Stimulated activated CD4-positive, alpha-beta T cell treated with anti-CD3 and anti-CD28 coated beads, Interleukin-2, amount 100 ng/mL, for 4 hours (primary cell): ENCODE measurements around the gene WDR73.

Source experiments
- DNase-seq: peaks from one replicate; pipeline ENCODE4 v3.0.0-alpha.2; 2020; ENCODE audit warnings: low read depth

The WDR73 gene

GRCh38 chr15:84611631-84612030 lies 42.5 kb downstream of the WDR73 start:
- DNase-seq = no peak

GRCh38 chr15:84609818-84610525 lies 44.1 kb downstream of the WDR73 start:
- no peak for DNase-seq

GRCh38 chr15:84608707-84609284 lies 45.3 kb downstream of the WDR73 start:
- no peak for DNase-seq

- DNase-seq = no peak
These were observed 47.4 kb downstream of the WDR73 start for GRCh38 chr15:84606653-84607120.

- no peak for DNase-seq
These were observed 48.6 kb downstream of the WDR73 start for GRCh38 chr15:84605554-84605882.

- DNase-seq = no peak
These were observed 49.1 kb downstream of the WDR73 start for GRCh38 chr15:84604826-84605553.

GRCh38 chr15:84603630-84604379 lies 50.3 kb downstream of the WDR73 start:
- no peak for DNase-seq

GRCh38 chr15:84601555-84601838 lies 52.6 kb downstream of the WDR73 start:
- DNase-seq = no peak

GRCh38 chr15:84600687-84601554 lies 53.2 kb downstream of the WDR73 start, which contains the start of gene ZSCAN2:
ZSCAN2 (plus strand) TSS chr15:84601009; CDS start chr15:84603928, 2,919 bp downstream.
- peak; percentile 90 for DNase-seq

GRCh38 chr15:84600331-84600686 lies 53.8 kb downstream of the WDR73 start:
- DNase-seq = peak; percentile 40

GRCh38 chr15:84599906-84600305 lies 54.2 kb downstream of the WDR73 start:
- DNase-seq = no peak

- DNase-seq = no peak
These were observed 55.1 kb downstream of the WDR73 start for GRCh38 chr15:84598993-84599392.

GRCh38 chr15:84598250-84598649 lies 55.8 kb downstream of the WDR73 start:
- no peak for DNase-seq

- no peak for DNase-seq
These were observed 56.8 kb downstream of the WDR73 start for GRCh38 chr15:84597296-84597695.

- no peak for DNase-seq
These were observed 58.4 kb downstream of the WDR73 start for GRCh38 chr15:84595660-84596059.

- DNase-seq = no peak
These were observed 59.3 kb downstream of the WDR73 start for GRCh38 chr15:84594617-84595290.

- DNase-seq = no peak
These were observed 62.3 kb downstream of the WDR73 start for GRCh38 chr15:84591815-84592214.

- no peak for DNase-seq
These were observed 63.7 kb downstream of the WDR73 start for GRCh38 chr15:84590406-84590805.
